GM18505 (cell line): Measurements from ENCODE around the gene AFAP1.

ENCODE experiments used
- ATAC-seq: cut with Tn5 transposase; IDR thresholded peaks from one replicate; pipeline ENCODE4 v1.9.1; 2021; ENCODE audit not compliant: unreplicated experiment
- POLR2A ChIP-seq: IDR thresholded peaks from 4 replicates; pipeline ENCODE4 v1.6.1; 2011; ENCODE audit warnings: borderline replicate concordance; ENCODE audit not compliant: insufficient read depth, insufficient read length; ENCODE audit errors: extremely low read depth

Gene AFAP1

DNA sequence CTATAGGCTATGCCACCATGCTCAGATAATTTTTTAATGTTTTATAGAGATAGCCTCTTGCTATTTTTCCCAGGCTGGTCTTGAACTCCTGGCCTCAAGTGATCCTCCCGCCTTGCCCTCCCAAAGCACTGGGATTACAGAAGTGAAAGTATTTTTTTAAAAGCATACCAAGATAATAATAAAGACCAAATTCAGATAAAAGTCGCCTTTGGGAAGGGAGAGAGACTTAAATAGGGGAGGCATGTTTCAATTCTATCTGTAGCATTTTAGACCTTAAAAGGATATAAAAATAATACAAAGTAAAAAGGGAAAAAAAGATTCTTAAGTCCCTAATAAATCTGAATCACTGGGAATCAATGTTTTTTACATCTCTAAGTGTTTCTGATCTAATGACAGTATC, 108.9 kb downstream of the AFAP1 start:
- no peak for TF ChIP-seq POLR2A
- ATAC-seq, result no peak

DNA sequence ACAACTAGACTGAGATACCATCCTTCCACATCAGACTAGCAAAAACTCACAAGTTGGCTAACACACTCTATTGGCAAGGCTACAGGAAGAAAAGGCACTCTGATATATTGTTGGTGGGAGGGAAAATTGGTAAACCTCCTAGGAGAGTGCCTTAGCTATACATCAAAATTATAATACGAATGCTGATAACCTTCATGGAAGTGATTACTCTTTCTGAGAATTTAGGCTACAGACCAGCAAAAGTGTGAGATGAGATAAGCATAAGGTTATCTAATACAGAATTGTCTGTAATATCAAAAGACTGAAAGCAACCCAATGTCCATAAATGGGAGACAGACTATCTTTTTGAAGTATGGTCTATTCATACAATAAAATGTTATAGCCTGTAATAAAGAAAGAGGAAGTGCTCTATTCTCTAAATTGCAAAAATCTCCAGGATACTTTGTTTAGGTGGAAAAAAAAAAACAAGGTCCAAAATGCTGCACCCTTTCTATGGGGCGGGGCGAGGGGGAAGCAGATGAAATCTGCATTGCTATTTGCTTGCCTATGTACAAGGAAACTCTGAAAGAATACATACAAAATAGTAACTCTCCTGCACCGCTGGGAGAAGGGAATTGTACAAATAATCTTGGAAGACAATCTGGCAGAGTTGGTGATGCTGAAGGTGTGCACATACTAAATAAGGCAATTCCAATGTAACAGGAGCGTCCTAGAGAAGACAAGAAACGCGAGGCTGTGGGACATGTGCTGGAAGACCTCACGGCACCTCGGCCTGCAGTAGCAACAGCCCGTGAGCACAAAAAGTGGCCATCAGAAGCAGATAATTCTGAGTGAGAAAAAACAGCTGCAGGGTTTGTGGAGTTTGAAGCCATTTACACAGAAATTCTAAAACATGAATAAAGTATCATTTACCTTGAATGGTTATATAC, 109.7 kb downstream of the AFAP1 start:
- TF ChIP-seq POLR2A, result no peak
- ATAC-seq, result no peak

DNA sequence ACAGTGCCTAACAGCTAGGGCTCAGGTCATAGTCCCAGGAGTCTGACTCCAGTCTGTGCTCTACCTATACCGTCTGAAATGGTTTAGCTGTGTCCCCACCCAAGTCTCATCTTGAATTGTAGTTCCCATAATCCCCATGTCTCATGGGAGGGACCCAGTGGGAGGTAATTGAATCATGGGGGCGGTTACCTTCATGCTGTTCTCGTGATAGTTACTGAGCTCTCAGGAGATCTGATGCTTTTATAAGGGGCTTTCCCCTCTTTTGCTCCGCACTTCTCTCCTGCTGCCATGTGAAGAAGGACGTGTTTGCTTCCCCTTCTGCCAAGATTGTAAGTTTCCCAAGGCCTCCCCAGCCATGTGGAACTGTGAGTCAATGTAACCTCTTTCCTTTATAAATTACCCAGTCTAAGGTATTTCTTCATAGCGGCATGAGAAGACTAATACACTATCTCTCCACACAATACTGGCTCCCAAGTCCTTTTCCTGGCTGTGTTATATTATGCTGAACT, 110.8 kb downstream of the AFAP1 start:
- no peak for ATAC-seq
- TF ChIP-seq POLR2A, result no peak

DNA sequence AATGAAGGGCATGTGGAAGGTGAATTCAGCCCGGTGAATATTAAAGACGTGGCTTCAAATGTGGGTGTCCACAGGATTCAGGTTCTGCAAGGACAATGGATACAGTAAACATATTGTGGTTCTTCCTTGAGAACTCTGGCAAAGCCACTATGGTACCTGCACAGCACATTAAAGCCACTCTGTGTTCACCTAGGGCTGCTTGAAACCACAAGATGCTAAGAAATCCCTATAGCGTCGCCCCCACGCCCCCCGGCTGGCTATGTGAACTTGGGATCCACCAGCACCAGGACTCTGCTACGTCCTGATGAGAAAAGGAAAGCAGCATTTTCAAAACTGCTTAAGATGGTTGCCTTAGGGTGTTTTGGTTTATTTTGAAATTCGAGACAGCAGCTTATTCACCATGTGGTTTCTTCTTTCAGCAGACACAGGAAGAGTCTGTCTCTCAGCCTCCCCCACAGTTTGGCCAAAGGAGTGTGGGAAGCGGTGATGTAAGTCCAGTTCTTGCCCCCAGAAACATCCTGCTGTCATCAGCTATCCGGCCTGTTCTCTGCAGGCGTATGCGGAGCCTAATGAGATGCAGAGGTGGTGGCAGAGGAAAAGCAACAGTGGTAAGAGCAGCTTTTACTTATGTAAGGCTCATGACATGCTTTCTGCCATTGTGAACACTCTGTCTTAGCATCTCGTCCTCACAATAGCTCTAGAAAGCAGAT, 111.5 kb downstream of the AFAP1 start:
- no peak for ATAC-seq
- TF ChIP-seq POLR2A, result no peak

DNA sequence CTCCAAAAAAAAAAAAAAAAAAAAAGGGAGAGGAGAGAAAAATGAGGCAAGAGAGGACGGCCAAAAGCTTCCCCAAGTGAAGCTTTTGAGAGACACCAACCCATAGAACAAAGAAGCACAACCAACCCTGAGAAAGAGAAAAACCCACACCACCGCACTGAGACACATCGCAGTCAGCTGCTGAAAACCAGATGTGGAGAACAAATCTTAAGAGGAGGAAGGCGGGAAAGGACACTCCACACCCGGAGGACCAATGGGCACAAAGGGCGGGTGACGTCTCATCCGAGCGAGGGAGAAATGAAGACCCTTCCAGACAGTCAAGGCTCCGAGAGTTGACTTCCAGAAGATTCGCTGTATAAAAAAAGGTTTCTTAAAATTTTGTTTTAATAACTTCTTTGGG, 112.1 kb downstream of the AFAP1 start:
- ATAC-seq, result no peak
- TF ChIP-seq POLR2A, result no peak

DNA sequence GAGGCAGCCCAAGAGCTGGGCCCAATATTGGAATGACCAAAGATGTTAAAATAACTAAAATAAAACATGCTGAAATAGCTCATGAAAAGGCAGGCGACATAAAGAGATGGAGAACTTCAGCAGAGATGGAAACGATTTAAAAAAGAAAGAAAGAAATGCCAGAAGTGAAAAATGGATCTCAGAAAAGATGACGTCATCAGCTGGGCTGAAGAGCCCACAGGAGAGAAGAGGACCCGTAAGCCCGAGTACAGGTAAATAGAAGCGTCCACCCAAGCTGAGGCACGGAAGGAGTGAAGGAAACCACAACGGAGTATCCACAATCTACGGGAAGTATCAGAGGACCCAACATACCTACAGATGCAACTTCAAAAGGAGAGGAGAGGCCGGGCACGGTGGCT, 112.8 kb downstream of the AFAP1 start:
- no peak for ATAC-seq
- TF ChIP-seq POLR2A, result no peak

DNA sequence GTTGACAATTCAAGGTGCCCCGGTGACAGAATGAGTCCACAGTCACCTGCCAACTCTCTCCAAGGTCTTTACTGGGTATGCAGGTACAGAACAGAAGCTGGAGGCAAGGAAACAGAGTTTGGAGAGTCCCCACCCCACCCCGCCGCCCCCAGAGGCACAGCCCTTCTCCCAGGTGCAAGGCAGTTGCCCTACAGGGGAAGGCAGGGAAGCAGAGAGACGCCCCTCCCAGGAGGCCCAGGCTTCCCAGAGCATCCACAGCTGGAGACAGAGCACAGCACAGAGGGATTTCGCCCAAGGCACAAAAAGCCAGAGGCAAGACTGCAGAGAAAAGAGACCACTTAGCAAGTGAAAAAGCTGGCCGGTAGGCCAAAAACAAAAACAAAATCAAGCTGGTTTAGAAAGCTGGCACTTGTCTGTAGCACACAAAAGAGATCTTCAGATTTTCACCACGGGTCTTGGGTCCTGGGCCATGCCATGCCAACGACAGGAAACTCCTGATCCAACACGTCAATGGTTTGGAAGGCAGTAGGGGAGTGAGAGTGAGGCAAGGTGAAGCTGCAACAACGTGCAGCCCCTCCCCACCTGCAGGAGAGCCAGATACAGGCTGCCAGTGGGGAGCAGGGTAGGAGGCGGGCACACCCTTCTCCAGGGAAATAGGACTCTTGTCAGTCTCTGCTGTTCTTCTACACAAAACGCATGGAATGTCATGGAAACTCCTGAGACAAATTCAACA, 113.3 kb downstream of the AFAP1 start:
- no peak for ATAC-seq
- no peak for TF ChIP-seq POLR2A

DNA sequence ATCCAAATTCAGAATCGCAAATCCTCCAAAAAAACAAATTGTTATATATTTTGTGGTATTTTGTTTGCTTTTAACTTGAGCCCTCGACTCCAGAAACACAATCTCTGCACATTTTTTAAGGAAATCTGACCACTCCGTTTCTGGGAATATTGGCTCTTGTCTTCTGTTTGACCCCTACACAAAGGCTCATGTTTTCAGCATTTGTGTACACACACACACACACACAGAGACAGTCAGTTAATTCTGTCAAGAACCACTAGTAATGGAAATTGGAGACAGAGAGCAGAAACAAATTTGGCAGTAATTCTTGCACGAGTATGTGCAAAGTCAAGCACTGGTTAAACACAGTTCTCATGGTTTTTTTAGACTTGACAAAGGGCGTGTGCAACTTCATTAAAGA, 115.4 kb downstream of the AFAP1 start:
- ATAC-seq, result no peak
- TF ChIP-seq POLR2A, result no peak

DNA sequence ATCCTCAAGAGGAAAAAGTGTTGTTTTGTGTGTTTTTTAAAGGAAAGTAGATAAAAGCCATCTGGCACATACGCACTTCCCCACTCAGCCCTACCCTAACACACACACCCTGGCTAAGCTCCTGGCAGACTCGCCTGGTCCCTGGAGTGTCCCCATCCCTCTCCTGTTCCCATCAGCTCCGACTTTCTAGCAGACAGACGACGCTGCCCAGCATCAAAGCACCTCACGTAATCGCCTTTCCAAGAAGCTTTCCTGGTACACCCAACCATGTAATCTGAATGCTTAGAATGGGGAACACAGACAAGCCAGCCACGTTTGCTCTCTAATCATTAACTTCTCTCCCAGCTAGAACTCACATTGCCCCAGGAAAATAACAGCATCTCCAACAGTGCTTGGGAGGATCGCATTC, 116.2 kb downstream of the AFAP1 start:
- ATAC-seq, result no peak
- TF ChIP-seq POLR2A, result no peak

DNA sequence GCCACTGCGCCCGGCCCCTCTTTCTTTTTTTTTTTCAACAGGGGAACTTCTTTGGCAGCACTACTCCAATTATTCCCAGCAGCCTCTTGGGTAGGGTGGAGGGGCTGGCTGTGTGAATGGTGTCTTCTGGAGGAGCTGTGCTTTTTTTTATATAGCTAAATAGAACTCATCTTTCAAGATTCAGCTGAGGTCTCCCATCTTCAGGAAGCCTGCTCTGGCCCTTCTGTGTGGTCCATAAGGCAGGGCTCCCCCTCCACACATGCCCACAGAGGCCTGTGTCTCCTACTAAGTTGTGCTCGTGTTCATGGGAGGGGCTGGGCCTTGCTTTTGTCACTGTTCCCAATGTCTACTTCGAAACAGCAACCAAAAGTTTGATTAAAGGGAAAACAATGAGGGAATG, 116.8 kb downstream of the AFAP1 start:
- ATAC-seq, result no peak
- no peak for TF ChIP-seq POLR2A

DNA sequence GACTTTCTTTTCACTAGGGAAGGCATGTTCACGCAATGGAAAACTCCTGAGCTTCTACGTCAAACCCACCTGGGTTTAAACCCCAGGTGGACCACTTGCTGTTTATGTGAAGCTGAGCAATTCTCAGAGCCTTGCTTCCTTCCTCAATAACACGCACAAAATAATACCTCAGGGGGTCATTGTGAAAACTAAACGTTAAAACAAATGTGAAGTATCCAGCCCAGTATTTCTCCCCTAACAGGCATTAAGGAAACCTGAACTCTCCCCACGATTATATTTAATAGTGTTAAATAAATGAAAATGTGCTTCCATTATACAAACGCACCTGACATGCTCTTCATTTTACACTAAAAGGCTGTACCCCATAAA, 117.5 kb downstream of the AFAP1 start:
- TF ChIP-seq POLR2A, result no peak
- ATAC-seq, result no peak

DNA sequence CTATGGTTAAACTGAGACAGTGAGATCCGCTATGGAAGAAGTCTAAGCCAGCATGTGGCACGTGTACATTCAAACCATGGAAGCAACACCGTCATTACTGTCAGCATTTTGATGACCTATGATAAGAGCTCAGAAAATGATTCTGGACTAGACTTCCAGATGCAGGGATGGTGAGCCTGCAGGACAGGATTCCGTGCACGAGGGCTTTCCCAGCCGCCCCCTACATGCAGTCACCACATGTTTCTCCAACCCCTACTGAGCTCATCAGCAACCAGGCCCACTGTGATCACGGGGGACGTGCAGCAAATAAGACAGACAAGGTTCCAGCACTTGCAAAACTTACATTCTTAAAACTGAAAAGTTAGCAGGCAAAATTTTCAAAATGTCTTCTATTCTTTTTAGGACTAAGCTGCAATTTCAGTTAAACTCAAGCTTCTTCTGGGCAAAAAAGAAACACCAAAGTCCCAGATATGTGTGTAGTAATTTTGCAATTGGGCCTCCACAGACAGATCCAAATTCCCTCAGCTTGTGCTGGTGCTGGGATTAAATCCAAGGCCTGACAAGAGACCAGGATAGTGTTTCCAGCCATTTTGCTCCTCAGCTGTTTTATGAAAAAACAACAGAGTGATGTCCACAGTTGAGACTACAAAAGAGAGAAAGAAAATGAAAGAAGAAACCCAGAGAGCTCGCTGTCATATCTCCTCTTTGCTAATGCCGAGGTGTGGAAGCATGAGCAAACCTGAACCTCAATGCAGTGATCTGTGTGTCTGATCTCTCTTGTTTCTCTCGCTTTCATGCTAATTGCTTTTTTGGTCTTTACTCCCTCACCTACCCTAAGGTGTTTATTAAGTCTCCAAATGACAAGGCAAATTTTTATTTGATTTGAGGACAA, 118.2 kb downstream of the AFAP1 start:
- no peak for ATAC-seq
- TF ChIP-seq POLR2A, result no peak
